HG03064 (cell line): ENCODE measurements around the gene CEPT1.
"Not testable (repeated sequence)": the region's sequence is repeated elsewhere in the genome, so short reads cannot be mapped to it uniquely, and the experiment has no call there.

Experiments
- ATAC-seq: cut with Tn5 transposase; IDR thresholded peaks from one replicate; pipeline ENCODE4 v1.9.1; 2021; ENCODE audit warnings: low read depth; ENCODE audit not compliant: unreplicated experiment

CEPT1 gene

GRCh38 chr1:111139956-111140679 is at the start of gene CEPT1, which contains the start of gene DRAM2:
CEPT1 (plus strand) TSS chr1:111140223; CDS start chr1:111147715, 7,492 bp downstream.
DRAM2 (minus strand) TSS chr1:111140093; CDS start chr1:111131554, 8,539 bp downstream.
- ATAC-seq: peak; percentile 51

GRCh38 chr1:111095421-111095820 is 44.6 kb upstream of the CEPT1 start:
- not testable (repeated sequence) for ATAC-seq

DNA sequence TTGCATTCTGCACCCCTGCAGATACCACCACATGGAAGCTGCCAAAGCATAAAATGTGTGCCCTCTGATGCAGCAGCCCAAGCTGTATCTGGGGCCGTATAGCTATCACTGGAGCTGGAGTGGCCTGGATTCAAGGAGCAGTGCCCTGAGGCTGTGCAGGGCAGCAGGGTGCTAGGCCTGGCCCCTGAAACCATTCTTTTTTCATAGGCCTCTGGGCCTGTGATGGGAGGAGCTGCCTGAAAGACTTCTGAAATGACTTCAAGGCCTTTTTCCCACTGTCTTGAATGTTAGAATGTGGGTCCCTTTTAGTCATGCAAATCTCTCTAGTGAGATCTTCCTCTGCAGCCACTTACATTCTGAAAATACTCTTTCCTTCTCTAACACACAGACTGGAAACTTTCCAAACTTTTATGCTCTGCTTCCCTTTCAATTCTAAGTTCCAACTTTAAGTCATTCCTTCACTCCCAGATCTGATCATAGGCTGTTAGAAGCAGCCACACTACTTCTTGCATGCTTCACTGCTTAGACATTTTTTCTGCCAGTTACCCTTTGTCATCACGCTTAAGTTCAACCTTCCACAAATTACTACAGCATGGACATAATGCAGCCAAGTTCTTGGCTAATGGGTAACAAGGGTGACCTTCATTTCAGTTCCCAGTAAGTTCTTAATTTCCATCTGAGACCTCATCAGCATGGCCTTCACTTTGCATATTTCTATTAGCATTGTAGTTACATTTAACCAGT is 42.5 kb upstream of the CEPT1 start:
- no peak for ATAC-seq

GRCh38 chr1:111099289-111099688 is 40.7 kb upstream of the CEPT1 start:
- no peak for ATAC-seq

DNA sequence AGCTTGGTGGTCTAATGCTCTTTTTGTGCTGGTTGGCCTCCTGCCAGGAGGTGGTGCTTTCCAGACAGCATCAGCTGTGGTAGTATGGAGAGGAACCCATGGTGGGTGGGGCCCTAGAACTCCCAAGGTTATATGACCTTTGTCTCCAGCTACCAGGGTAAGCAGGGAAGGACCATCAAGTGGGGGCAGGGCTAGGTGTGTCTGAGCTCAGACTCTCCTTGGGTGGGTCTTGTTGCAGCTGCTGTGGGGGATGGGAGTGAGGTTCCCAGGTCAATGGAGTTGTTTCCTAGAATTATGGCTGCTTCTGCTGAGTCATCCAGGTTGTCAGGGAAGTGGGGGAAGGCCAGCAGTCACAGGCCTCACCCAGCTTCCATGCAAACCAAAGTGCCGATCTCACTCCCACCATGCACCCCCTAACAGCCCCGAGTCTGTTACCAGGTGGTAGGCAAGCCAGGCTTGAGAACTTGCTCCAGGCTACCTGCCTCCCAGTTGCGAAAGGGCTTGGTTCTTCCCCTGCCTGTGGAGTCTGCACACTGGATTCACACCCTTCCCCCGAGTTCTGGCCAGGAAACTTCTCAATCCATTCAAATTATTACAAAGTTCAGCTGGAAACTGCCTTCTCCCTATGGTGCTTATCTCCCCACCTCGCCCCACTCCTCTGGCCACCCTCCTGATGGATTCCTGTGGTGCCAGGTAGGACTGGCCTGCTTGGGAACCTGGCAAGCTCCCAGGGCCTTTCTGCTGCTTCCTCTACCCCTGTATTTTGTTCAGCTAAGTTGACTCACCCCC is 38.0 kb upstream of the CEPT1 start:
- no peak for ATAC-seq

- ATAC-seq: no peak
These were observed 35.0 kb upstream of the CEPT1 start for GRCh38 chr1:111104981-111105380.

DNA sequence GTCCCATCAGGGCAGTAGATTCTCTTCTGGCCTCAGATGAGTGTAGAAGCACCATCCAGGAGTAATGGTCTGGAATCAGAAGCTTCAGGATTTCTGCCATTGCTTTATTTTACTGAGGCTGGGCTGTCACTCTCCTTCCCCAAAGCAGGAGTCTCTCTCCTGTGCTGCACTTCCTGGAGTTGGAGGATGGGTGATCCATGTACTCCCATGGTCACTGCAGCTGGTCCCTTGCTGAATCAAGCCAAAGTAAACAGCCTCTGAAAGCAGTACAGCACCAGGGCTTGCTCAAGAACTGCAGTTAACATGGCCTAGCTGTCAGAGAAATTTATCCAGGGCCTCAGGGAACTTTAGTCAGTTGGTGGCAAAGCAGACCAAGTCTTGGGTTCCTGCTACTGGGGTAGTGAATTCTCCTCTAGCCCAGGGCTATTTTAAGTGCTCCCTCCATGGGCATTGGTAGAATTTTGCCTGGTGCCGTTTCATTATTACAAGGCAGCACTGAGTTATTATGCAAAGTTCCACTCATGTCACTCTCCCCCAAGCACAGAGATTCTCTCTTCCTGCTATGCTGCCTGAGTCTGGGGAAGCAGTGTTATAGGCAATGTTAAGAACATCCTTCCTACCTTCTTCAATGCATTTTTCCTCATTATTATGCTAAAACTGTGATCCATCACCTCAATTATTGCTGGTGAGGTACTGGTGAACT is 29.7 kb upstream of the CEPT1 start:
- ATAC-seq: no peak

DNA sequence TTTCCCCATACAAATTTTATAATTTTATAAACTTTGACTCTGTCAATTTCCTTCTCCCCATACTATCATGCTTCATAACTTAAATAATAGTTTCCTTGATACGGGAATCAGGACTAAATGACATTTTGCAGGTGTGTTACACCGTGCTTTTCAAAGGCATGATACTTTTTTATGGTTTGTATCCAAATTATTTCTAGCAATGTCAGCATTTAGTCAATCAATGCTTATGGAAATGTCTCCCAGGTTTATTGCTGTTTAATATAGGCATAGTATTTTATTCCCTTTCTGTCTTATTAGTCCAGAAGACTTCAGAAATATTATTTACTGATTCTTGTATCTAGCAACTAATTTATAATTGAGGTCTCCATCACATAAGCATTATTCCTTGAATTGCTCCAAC is 23.5 kb upstream of the CEPT1 start:
- ATAC-seq: no peak

- no peak for ATAC-seq
These were observed 13.7 kb upstream of the CEPT1 start for GRCh38 chr1:111126354-111126753.

DNA sequence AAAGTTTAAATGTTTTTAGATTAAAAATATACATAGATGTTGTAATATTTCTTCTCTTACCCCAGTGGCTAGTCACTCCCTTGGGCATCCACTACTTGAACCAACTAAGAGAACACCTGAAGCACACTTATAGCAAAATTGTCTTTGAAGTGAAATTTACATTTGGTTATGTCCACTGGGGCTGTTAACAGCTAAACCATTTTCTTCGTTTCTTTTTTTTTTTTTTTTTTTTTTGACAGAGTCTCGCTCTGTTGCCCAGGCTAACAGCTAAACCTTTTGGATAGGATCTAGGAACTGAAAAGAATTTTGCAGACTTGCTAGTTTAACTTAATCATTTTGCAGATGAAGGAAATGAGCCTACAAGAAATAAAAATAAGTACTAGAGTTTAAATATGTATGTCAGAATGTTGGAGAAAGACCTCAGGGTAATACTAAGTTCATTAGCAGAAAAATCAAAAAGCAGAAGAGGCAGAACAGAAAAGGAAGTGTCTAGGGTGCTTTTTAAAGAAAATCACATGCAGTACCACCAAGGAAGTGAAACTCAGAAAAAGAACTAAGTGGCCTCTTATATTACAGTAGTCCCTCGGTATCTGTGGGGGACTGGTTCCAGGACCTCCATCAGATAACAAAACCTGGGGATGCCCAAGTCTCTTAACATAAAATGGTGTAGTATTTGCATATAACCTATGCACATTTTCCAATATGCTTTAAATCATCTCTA is 11.9 kb upstream of the CEPT1 start:
- peak; percentile 89 for ATAC-seq

DNA sequence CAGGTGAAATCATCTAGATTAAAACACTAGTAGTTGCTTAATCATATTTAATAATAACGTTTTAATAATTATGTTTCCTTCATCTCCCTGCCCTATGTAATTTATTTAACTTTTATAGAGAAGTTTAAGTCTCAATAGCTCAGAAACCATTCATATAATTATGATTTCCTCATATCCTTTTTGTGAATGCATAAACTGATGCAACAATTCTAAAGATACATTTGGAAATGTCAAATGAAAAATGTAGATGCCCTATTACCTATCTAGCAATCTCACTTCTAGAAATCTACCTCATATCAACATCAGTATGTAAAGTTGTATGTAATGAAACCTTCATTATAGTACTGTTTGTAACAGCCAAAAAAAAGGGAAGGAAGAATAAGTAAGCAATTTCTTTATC is 10.6 kb upstream of the CEPT1 start:
- ATAC-seq: no peak

DNA sequence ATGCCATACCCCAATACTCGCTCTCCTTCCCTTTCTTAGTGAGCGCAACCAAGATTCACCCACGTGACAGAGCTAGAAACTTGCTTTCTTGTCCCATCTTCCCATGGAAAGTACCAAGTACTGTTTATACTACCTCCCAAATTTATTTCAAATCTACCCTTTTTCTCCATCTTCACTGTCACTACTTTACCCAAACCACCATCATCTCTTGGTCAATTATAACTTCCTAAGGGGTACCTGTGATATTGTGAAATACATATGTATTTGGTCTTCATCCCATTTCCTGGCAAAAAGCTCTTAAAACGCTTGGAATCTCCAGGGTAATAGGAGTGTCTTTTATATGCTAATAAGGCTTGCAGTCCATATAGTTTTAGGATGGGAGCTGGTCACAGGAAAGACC is 8.3 kb upstream of the CEPT1 start:
- ATAC-seq: no peak

- ATAC-seq: no peak
These were observed 6.2 kb upstream of the CEPT1 start for GRCh38 chr1:111133866-111134265.

DNA sequence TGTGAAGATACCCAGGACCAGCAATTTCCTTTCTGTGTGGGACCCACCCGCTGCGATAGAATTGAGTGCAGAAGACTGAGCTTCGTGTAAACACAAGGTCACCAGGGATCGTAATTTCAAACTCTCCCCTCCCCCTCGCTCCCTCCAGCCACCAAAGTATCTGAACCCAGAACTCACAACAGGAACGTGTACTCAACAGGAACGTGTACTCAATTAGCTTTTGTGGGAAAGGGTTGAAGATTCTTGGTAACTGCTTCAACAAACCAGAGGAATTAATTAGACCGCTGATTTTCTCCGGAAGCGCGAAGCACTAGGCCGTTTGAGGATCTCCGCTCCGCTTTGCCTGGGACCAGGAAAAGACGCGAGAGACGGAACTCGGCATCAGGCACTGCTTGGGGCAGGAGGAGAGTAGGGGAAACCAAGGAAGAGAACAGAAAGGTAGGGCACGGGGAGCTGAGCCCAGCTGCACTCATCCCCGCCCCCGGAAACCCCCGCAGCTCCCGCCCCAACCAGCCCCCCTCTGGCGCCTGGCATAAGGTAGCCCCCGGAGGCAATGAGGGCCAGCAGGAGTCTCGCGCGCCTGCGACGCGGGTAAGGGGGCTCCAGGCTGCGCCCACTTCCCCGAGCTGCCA is 583 bp upstream of the CEPT1 start:
- ATAC-seq: no peak

DNA sequence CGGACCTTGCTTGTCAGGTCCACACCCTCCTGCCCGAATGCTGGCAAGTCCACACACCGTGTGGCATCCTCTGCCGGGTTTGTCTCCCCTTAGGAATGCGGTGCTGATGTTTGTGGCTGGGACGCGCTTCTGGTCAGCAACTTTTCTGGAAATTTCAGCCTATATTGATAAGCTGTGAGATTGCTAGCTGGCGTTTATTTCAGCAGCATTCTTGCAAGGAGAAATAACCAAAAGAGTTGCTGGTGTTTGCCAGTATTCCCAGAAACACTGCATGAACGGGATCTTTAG is 601 bp downstream of the CEPT1 start:
- ATAC-seq: no peak

DNA sequence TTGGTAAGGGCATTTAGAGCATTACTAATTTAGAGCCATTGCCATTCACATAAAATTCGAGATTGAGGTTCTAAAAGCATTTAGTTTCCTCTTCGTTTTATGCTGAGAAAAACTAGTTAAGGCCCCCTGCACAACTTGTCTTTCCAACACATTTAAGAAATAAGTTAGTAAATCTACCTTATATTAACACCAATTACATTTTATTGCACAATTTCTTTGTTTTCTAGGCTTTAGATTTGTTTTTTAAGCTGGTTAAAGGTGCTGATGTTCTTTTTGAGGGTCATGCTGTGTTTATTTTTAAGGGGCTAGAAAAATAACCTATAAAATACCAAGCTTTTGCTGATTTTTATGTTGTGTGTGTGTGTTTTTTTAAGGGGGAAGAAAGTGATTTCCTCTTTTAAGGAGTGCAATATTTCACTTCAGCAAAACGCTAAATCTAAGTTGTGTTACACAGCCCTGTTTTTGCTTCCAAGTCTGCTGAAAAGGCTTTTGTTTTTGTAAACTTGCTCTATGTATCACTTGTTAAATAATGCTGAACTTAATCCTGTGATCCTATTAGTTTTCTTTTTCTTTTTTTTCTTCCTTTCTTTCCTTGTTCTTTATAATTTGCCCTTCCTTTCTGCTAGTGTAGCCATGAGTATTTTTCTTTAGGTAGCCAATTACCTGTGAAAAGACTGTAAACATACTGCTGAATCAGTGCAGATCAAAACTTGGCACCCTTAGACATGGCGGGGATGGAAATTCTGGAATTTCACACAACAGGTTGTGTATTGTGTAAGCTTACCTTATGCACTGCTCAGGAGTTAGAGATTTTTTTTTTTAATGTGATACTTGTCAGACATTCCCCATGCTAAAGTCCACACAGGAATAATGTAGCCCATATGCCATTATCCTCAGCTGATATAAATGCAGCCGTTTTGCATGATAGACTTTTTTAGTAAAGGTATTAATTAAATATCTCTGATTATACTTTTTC is 1.5 kb downstream of the CEPT1 start:
- no peak for ATAC-seq

DNA sequence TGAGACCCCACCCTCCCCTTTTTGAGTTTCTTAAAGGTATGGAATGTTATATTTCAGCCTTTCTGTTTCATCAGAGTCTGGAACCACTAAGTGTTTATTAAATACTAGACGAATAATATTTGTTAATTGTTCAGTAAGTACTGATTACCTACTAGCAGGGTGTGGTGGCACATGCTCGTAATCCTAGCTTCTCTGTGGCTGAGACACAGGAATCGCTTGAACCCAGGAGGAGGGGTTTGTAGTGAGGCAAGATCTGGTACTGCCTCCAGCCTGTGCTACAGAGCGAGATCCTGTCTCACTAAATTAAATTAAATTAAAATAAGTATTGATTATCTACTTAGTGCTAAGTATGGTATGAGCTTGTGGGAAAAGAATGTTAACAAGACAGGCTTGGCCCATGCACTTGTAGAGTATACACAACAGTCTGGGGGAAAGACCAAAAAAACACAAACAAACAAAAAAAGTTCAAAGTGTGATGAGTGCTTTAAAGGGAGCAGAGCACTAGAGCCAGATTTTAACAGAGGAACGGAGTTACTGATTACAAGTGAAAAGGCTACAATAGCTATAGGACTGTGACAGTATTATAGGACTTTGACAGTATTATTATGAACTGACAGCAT is 2.4 kb downstream of the CEPT1 start:
- ATAC-seq: no peak

DNA sequence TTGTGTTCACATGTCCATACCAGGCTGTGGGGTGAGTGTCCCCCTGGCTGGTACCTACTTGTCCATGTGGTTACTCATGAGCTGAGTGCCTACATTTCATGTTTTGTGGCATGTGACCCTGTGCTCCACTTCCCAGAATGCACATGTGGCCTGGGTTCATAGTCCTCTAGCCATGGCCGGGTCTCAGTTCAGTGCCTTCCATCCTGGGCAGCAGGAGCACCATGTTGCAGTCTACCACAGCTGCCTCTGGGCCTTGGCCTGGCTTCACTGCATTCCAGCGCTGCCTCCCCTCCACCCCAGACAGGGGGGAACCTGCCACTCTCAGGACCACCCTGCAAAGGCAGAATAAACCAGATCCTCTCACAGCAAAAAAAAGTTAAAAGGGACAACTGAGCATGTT is 5.5 kb downstream of the CEPT1 start:
- no peak for ATAC-seq
